ENCODE data around the gene PKP1. TPM values are rescaled to one million over a fixed set of nuclear protein-coding genes. Genes with fewer than 3 reads are reported as not detected.
A peak's percentile ranks its signal among the peaks of the same experiment; 100 is the strongest.

The PKP1 gene
- polyA plus RNA-seq, 1 donor from 2014 or later = not detected

DNA sequence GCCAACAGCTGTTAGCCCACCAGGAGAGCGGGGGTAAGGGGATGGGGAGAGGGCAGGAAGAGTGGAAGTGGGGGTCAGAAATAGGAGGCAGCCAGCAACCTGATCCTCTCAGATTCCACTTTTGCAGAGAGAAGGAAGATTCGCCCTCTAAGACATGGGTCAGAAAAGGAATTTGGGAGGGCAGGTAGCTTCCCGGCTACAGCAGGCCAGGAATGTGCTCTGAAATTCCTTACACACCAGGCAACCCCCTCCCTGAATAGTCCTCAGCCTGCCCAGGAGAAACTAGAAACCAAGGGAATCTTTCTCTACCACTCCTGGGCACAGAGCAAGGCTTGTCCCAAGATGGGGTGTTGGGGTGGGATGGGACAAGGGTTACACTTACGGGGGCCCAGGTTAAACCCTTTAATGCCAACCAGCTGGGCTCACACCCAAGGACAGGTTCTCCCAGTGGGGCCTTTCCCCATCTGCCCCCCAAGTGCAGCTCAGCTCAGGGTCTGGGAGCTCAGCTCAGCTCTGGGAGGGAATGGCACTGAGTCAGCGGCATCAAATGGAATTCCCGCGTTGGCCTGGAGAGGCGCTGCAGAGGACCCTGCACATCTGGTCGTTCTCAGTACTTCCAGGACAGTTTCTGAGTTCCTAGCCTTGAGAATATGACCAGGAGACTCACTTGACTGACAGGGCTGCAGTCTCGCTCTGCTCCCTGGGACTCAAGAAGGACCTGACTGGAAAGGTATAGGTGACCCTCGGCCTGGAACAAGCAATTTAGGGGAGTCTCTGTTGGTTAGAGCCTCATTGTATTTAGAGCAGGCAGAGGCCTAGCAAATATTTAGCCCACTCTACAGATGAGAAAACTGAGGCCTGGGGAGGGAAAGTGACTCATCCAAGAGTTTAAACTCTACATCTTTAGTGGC, 93.4 kb downstream of the PKP1 start:
- H3K36me3 Mint-ChIP-seq = peaks cover 1% of the 10 kb centered on the region
- H3K4me1 Mint-ChIP-seq = no peaks in the 10 kb centered on the region
- H3K9me3 Mint-ChIP-seq = peaks cover 0 to 2% (median 0%) of the 10 kb centered on the region in 3 donors
- no peak overlapping the region for H3K4me3 Mint-ChIP-seq
- H3K27ac Mint-ChIP-seq = peak overlapping the region in 1 of 3 donors; percentile 6
- H3K27me3 Mint-ChIP-seq = peaks cover 21% of the 10 kb centered on the region

GRCh38 chr1:201377611-201378092, 94.3 kb downstream of the PKP1 start, which contains the start of gene TNNT2:
TSS of gene TNNT2 (minus strand) at chr1:201377680. CDS start at chr1:201373254, 4,426 bp downstream.
- Mint-ChIP-seq H3K27me3 (peaks cover 18% of the 10 kb centered on the region), H3K4me3 (no peak within 1 kb of the TSS), H3K27ac (peak within 1 kb of the TSS in 1 of 3 donors; percentile 6), H3K36me3 (peaks cover 1% of the 10 kb centered on the region), H3K4me1 (no peaks in the 10 kb centered on the region), H3K9me3 (peaks cover 0 to 2% (median 0%) of the 10 kb centered on the region in 3 donors)

- Mint-ChIP-seq H3K4me3 (no peak overlapping the region), H3K9me3 (peaks cover 0 to 2% (median 0%) of the 10 kb centered on the region in 3 donors), H3K36me3 (peaks cover 1% of the 10 kb centered on the region), H3K27me3 (peaks cover 10% of the 10 kb centered on the region), H3K4me1 (no peaks in the 10 kb centered on the region), H3K27ac (no peak overlapping the region)
These were observed 95.5 kb downstream of the PKP1 start for GRCh38 chr1:201378804-201379203.

GRCh38 chr1:201379733-201380242, 96.5 kb downstream of the PKP1 start:
- H3K9me3 Mint-ChIP-seq = peaks cover 0 to 2% (median 0%) of the 10 kb centered on the region in 3 donors

DNA sequence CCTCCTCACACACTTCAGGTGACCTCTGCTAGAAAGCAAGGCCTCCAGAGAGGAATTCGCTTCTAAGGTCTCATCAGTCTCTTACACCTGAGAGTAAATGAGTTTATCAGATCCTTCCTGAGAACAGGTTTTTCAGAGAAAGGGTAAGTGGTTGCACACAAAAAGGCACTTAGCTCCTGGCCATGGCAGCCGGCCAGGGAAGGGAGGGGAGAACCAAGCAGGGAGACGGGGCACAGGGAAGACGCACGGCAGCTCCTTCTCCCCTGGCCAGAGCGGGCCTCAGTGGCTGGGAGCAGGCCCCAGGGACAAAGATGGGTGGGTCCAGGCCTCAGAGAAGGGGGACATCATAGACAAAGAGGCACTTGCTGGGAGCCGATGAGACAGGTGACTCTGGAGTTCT, 97.8 kb downstream of the PKP1 start:
- no peak overlapping the region for H3K27ac Mint-ChIP-seq
- H3K27me3 Mint-ChIP-seq = peaks cover 7% of the 10 kb centered on the region
- H3K36me3 Mint-ChIP-seq = peaks cover 1% of the 10 kb centered on the region

More at GRCh38 chr1:201379733-201380242, 96.5 kb downstream of the PKP1 start:
- H3K4me3 Mint-ChIP-seq = no peak overlapping the region
- peaks cover 10% of the 10 kb centered on the region for H3K27me3 Mint-ChIP-seq
- H3K27ac Mint-ChIP-seq = no peak overlapping the region
- H3K4me1 Mint-ChIP-seq = no peaks in the 10 kb centered on the region
- H3K36me3 Mint-ChIP-seq = peaks cover 1% of the 10 kb centered on the region

More for the DNA sequence above, 97.8 kb downstream of the PKP1 start:
- Mint-ChIP-seq H3K9me3 (peaks cover 0 to 2% (median 0%) of the 10 kb centered on the region in 3 donors), H3K4me1 (no peaks in the 10 kb centered on the region), H3K4me3 (no peak overlapping the region)

Other genes with a start within 250 kb of the PKP1 start
- gene CACNA1S, start 171.1 kb upstream of the PKP1 start, polyA plus RNA-seq = not detected
- gene ASCL5, start 156.3 kb upstream of the PKP1 start, polyA plus RNA-seq = not detected
- 25.4 TPM for gene TMEM9, start 129.0 kb upstream of the PKP1 start, polyA plus RNA-seq
- not detected for gene IGFN1, start 92.7 kb upstream of the PKP1 start, polyA plus RNA-seq
- not detected for gene TNNT2, start 94.2 kb downstream of the PKP1 start, polyA plus RNA-seq
- gene LAD1, start 115.8 kb downstream of the PKP1 start, polyA plus RNA-seq = not detected
- gene TNNI1, start 138.2 kb downstream of the PKP1 start, polyA plus RNA-seq = not detected
- gene PHLDA3, start 185.7 kb downstream of the PKP1 start, polyA plus RNA-seq = 0.64 TPM
- gene CSRP1, start 223.6 kb downstream of the PKP1 start, polyA plus RNA-seq = 53.4 TPM

All from IgD-negative memory B cell (primary cell).